Measurements from ENCODE around the gene SYTL1. TPM values are rescaled to one million over a fixed set of nuclear protein-coding genes. Genes with fewer than 3 reads are reported as not detected.
A peak's percentile ranks its signal among the peaks of the same experiment; 100 is the strongest.

The SYTL1 gene
- total RNA-seq, 4 donors from 2014 or later: 0.81 to 4.8 (median 2.7) TPM

DNA sequence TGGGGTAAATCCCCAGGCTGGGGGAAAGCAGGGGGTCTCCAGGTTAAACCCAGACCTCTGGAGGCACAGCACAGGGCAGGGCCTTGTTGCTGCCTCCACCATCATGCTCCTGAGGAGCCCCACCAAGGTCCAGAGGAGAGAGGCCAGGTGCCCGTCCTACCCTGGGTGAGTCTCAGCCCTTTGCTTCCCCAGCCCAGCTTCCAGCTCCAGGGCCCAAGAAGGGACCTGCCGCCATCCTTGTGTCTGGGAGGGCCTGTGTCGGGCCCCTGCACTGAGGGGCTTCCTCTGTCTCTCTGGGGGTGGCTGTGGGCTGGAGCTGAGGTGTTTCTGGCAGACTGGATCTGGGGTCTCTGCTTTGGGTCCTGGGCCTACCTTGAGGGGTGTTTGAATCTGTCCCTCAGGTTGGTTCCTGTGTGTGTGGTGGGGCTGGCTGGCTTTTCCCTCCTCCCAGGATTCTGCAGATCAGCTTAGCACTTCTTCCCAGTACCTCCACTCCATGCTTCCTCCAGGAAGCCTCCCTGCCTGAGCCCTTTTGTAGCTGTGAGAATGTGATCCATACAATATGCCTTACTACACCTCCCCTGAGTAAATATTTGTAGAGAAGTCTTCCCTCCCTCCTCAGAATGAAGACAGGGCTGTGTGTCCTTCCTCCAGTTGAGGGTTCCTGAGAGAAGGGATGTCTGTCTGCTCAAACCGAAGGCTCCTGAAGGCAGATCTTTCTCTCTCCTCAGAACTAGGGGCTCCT lies 56.8 kb downstream of the SYTL1 start:
- H3K9me3 ChIP-seq: no peaks in the 10 kb centered on the region
- TF ChIP-seq POLR2A (IDR thresholded peaks at IDR 0.05): no peak
- H3K27me3 ChIP-seq: no peaks in the 10 kb centered on the region
- H3K36me3 ChIP-seq: no peaks in the 10 kb centered on the region
- H3K27ac ChIP-seq: no peak overlapping the region
- ATAC-seq: no peak
- H3K4me3 ChIP-seq: no peak overlapping the region
- WGBS, 2 donors (ENCODE audit: low coverage in 1 of 2): 100% methylated on average over 1 of the region's 4 CpGs; no CpG with 5 or more reads in 1 of the 2 donors
- peaks cover 3 to 77% (median 20%) of the 10 kb centered on the region in 3 donors for H3K4me1 ChIP-seq

DNA sequence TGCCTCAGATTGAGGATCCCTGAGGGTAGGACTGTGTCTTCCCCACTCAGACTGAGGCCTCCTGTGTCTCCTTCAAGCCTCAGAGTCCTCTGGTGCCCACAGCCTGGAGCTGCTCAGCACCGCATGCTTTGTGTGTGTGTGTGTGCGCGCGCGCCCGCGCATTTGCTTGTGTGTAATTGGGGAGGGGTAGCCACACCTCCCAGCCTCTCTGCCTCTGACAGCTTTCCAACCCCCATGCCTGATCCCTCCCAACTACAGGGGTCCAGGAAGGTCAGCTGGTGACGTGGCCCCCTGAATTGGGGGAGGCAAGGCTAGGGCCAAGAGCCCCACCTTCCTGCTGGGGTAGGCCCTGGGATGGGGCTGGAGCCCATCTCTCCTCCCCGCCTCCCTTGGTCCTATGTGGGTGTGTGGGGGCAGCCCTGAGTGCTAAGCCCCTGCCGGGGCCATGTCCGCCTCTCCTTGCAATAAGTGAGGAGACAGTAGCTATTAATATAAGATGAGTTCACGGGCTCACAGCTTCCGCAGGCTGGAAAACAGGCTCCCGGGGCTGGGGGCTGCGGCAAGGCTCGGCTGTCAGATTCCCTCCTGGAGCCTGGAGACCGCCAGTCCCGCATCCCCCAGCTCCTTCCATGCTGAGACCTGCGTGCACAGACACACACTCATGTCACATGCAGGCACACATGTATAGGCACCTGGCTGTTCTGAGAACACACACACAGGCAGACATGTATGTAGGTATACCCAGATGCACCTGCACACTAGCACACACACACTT lies 57.6 kb downstream of the SYTL1 start:
- peaks cover 3 to 86% (median 27%) of the 10 kb centered on the region in 3 donors for H3K4me1 ChIP-seq
- WGBS, 2 donors (ENCODE audit: low coverage in 1 of 2): no CpG with 5 or more reads among the region's 19 CpGs
- ATAC-seq: no peak

DNA sequence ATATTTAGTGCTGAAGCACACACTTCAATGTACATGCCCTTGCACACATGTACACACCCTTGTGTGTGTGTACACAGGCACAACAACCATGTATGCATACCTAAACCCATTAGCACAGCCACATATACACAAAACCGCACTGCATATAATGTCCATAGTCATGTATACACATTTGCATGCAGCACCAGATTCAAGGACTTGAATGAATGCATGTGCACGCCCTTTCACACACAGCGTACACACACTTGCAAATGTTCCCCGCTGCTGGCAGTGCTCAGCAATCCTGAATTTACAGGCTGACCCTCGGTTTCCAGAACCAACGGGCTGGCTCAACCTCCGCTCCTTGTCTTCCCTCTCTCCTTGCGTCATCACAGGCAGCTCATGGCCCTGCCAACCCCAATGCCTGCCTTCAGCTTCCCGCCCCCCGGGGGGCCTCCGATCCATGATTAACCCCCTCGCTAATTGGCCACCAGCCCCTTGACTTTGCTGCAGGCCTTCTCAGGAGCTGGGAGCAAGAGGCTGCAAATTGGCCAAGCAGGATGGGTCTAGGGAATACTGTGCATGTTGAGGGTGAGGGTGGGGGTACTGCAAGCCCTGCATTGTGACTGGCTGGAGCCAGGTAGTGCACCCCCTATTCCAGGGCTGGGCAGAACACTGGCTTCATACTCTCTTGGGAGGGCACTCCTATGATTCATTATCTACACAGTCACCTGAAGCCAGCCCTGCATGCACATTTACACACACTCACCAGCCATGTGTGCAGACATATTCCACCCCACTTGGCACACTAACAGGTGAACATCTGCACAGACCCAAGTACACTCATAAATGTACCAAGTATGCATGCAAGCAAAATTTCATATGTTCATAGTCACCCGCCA lies 58.5 kb downstream of the SYTL1 start:
- Histone ChIP-seq H3K36me3 (no peaks in the 10 kb centered on the region), H3K4me3 (no peak overlapping the region), H3K27ac (no peak overlapping the region), H3K9me3 (no peaks in the 10 kb centered on the region), H3K4me1 (peaks cover 3 to 89% (median 35%) of the 10 kb centered on the region in 3 donors), H3K27me3 (no peaks in the 10 kb centered on the region)
- TF ChIP-seq, protein P1, sequence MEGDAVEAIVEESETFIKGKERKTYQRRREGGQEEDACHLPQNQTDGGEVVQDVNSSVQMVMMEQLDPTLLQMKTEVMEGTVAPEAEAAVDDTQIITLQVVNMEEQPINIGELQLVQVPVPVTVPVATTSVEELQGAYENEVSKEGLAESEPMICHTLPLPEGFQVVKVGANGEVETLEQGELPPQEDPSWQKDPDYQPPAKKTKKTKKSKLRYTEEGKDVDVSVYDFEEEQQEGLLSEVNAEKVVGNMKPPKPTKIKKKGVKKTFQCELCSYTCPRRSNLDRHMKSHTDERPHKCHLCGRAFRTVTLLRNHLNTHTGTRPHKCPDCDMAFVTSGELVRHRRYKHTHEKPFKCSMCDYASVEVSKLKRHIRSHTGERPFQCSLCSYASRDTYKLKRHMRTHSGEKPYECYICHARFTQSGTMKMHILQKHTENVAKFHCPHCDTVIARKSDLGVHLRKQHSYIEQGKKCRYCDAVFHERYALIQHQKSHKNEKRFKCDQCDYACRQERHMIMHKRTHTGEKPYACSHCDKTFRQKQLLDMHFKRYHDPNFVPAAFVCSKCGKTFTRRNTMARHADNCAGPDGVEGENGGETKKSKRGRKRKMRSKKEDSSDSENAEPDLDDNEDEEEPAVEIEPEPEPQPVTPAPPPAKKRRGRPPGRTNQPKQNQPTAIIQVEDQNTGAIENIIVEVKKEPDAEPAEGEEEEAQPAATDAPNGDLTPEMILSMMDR (IDR thresholded peaks at IDR 0.05): no peak
- no peak for TF ChIP-seq POLR2A (IDR thresholded peaks at IDR 0.05)
- no peak for TF ChIP-seq EP300 (IDR thresholded peaks at IDR 0.05)
- no peak for TF ChIP-seq POLR2AphosphoS5 (IDR thresholded peaks at IDR 0.05)
- 40 to 46% methylated on average over 5 to 9 of the region's 13 CpGs for WGBS, 2 donors (ENCODE audit: low coverage in 1 of 2)
- ATAC-seq: no peak

More for the DNA sequence above, 57.6 kb downstream of the SYTL1 start:
- TF ChIP-seq POLR2AphosphoS5 (IDR thresholded peaks at IDR 0.05) (no peak), EP300 (IDR thresholded peaks at IDR 0.05) (no peak), POLR2A (IDR thresholded peaks at IDR 0.05) (no peak)
- TF ChIP-seq, protein P1 (IDR thresholded peaks at IDR 0.05): no peak
- H3K27ac ChIP-seq: no peak overlapping the region
- no peak overlapping the region for H3K4me3 ChIP-seq
- no peaks in the 10 kb centered on the region for H3K27me3 ChIP-seq
- H3K36me3 ChIP-seq: no peaks in the 10 kb centered on the region
- H3K9me3 ChIP-seq: no peaks in the 10 kb centered on the region

DNA sequence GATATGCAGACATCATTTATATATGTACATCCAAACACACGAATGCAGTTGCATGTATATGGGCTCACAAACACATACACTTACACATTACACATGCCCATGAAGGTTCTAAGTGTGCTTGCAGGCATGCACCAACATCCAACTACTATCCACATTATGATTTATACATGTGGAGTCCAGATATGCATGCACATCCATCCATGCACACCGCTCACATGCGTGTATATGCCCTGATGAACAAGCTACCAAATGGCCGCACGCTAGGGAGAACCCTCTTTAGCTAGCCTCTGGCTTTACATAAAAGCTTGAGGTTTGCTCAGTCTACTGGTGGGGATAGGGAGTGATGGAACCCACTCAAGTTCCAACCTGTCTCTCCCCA lies 59.1 kb downstream of the SYTL1 start:
- Histone ChIP-seq H3K4me3 (no peak overlapping the region), H3K9me3 (no peaks in the 10 kb centered on the region), H3K36me3 (peaks cover 0 to under 1% of the 10 kb centered on the region in 2 donors), H3K27ac (peak overlapping the region in 1 of 4 donors; percentile 81), H3K27me3 (no peaks in the 10 kb centered on the region), H3K4me1 (peaks cover 3 to 90% (median 41%) of the 10 kb centered on the region in 3 donors)
- TF ChIP-seq POLR2AphosphoS5 (IDR thresholded peaks at IDR 0.05) (no peak), POLR2A (IDR thresholded peaks at IDR 0.05) (no peak), EP300 (IDR thresholded peaks at IDR 0.05) (no peak)
- TF ChIP-seq, protein P1 (IDR thresholded peaks at IDR 0.05): no peak
- 61 to 92% methylated on average over 2 to 4 of the region's 5 CpGs for WGBS, 2 donors (ENCODE audit: low coverage in 1 of 2)
- ATAC-seq: no peak

DNA sequence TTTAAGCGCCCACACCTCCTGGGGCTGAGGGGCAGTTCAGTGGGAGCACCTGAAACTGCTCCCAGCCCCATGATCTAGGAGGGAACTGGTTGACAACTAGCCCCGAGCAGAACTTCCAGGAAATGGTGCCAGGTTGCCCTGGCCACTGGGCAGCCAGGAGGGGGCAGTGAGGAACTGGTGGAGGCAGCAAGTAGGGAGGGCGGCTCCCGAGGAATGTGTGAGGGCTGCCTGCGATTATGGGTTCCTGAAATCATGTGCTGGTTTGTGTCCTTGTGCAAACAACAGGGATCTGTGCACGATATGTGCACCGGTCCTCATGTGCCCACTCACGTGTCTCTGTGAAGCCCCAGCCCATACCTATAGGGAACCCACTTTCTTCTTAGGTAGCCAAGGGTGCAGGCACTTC lies 60.5 kb downstream of the SYTL1 start:
- H3K9me3 ChIP-seq: no peaks in the 10 kb centered on the region
- 15% methylated on average over 5 of the region's 8 CpGs; no CpG with 5 or more reads in 1 of the 2 donors for WGBS, 2 donors (ENCODE audit: low coverage in 1 of 2)
- no peaks in the 10 kb centered on the region for H3K27me3 ChIP-seq
- H3K27ac ChIP-seq: peak overlapping the region; percentile 60 to 86 (median 83)
- ATAC-seq: peak; percentile 67
- H3K4me1 ChIP-seq: peaks cover 3 to 92% (median 50%) of the 10 kb centered on the region in 3 donors
- TF ChIP-seq, protein P1 (IDR thresholded peaks at IDR 0.05): peak in 3 of 4 experiments; percentile 65 to 84 (median 65)
- no peak for TF ChIP-seq EP300 (IDR thresholded peaks at IDR 0.05)
- peak; percentile 64 for TF ChIP-seq POLR2AphosphoS5 (IDR thresholded peaks at IDR 0.05)
- no peak for TF ChIP-seq POLR2A (IDR thresholded peaks at IDR 0.05)
- no peak overlapping the region for H3K4me3 ChIP-seq
- peaks cover 0 to 15% of the 10 kb centered on the region in 2 donors for H3K36me3 ChIP-seq
